ENCODE data around the gene CFAP61. TPM values are rescaled to one million over a fixed set of nuclear protein-coding genes. Genes with fewer than 3 reads are reported as not detected.

The CFAP61 gene
- total RNA-seq, 1 donor from 2014 or later: not detected

- ATAC-seq (no peak), DNase-seq (no peak)
- no peak overlapping the region for H3K4me3 ChIP-seq
- no peaks in the 10 kb centered on the region for H3K9me3 ChIP-seq
- no peaks in the 10 kb centered on the region for H3K36me3 ChIP-seq
- no peaks in the 10 kb centered on the region for H3K27me3 ChIP-seq
- no peaks in the 10 kb centered on the region for H3K4me1 ChIP-seq
- TF ChIP-seq CTCF (IDR thresholded peaks at IDR 0.05): no peak
- intact Hi-C loops (cut with DNase I): no loop called here
- H3K27ac ChIP-seq: no peak overlapping the region
Observed at GRCh38 chr20:20192366-20192765, 140.0 kb downstream of the CFAP61 start.

- H3K4me3 ChIP-seq: no peak overlapping the region
- H3K9me3 ChIP-seq: no peaks in the 10 kb centered on the region
- H3K27me3 ChIP-seq: peaks cover 10% of the 10 kb centered on the region
- no peaks in the 10 kb centered on the region for H3K36me3 ChIP-seq
- TF ChIP-seq CTCF (IDR thresholded peaks at IDR 0.05): no peak
- no peak for DNase-seq
- no peaks in the 10 kb centered on the region for H3K4me1 ChIP-seq
- intact Hi-C loops (cut with DNase I): no loop called here
- no peak overlapping the region for H3K27ac ChIP-seq
- no peak for ATAC-seq
Observed at GRCh38 chr20:20195021-20195705, 142.8 kb downstream of the CFAP61 start.

- Histone ChIP-seq H3K36me3 (no peaks in the 10 kb centered on the region), H3K4me1 (no peaks in the 10 kb centered on the region), H3K27me3 (peaks cover 16% of the 10 kb centered on the region), H3K4me3 (no peak overlapping the region), H3K27ac (no peak overlapping the region), H3K9me3 (no peaks in the 10 kb centered on the region)
- ATAC-seq (no peak), DNase-seq (no peak)
- intact Hi-C loops (cut with DNase I): no loop called here
- TF ChIP-seq CTCF (IDR thresholded peaks at IDR 0.05): no peak
Observed at GRCh38 chr20:20196610-20197009, 144.3 kb downstream of the CFAP61 start.

- TF ChIP-seq CTCF (IDR thresholded peaks at IDR 0.05): no peak
- intact Hi-C loops (cut with DNase I): no loop called here
- Histone ChIP-seq H3K27me3 (peaks cover 16% of the 10 kb centered on the region), H3K36me3 (no peaks in the 10 kb centered on the region), H3K4me3 (no peak overlapping the region), H3K9me3 (no peaks in the 10 kb centered on the region), H3K4me1 (no peaks in the 10 kb centered on the region), H3K27ac (no peak overlapping the region)
- no peak for ATAC-seq
- DNase-seq: no peak
Observed at GRCh38 chr20:20198011-20198410, 145.7 kb downstream of the CFAP61 start.

GRCh38 chr20:20199361-20200160 is 147.2 kb downstream of the CFAP61 start:
- intact Hi-C loops (cut with DNase I): no loop called here
- Histone ChIP-seq H3K36me3 (no peaks in the 10 kb centered on the region), H3K27me3 (peaks cover 16% of the 10 kb centered on the region), H3K4me3 (no peak overlapping the region), H3K4me1 (no peaks in the 10 kb centered on the region), H3K27ac (no peak overlapping the region), H3K9me3 (no peaks in the 10 kb centered on the region)
- TF ChIP-seq CTCF (IDR thresholded peaks at IDR 0.05): no peak
- ATAC-seq (no peak), DNase-seq (no peak)

Data from upper lobe of right lung (tissue), 1 donor.